Measurements from ENCODE around the gene OTC. TPM values are rescaled to one million over a fixed set of nuclear protein-coding genes. Genes with fewer than 3 reads are reported as not detected.

The OTC gene
- total RNA-seq, 3 donors from 2014 or later (not counting 1 experiment from before 2014, with no cell fraction given) = not detected

DNA sequence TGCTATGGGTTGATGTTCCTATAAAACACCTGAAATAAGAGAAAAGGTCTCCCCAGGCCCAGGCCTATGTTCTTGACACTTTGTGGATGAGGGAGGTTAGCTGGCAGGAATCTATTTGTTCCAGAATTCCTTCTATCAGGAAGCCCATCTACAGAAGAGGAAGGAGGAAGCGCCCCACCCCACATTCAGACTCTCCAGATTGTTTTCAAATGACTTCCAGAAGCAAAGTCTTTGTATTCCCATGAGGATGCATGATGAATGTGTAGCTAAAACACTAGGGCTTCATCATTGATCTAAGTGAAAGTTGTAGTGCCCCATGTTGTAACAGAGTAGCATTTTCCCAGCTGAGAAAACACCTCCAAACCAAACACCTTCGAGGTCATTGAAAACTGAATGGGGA lies 16.4 kb downstream of the OTC start:
- peaks cover 0 to 22% of the 10 kb centered on the region in 2 donors for H3K27me3 Mint-ChIP-seq (ENCODE audit: low read depth in 2 of 2)
- Histone ChIP-seq H3K4me3 (ENCODE audit: low read length) (no peak overlapping the region), H3K4me1 (ENCODE audit: control insufficient read depth, insufficient read depth, low read length) (no peaks in the 10 kb centered on the region), H3K27ac (ENCODE audit: low read length) (no peak overlapping the region), H3K9me3 (ENCODE audit: control insufficient read depth, insufficient read depth, low read length) (no peaks in the 10 kb centered on the region), H3K27me3 (ENCODE audit: control insufficient read depth, insufficient read depth, low read length) (no peaks in the 10 kb centered on the region), H3K36me3 (ENCODE audit: control insufficient read depth, insufficient read depth, low read length) (no peaks in the 10 kb centered on the region)
- no peak overlapping the region for H3K4me3 Mint-ChIP-seq
- TF ChIP-seq, protein P1, sequence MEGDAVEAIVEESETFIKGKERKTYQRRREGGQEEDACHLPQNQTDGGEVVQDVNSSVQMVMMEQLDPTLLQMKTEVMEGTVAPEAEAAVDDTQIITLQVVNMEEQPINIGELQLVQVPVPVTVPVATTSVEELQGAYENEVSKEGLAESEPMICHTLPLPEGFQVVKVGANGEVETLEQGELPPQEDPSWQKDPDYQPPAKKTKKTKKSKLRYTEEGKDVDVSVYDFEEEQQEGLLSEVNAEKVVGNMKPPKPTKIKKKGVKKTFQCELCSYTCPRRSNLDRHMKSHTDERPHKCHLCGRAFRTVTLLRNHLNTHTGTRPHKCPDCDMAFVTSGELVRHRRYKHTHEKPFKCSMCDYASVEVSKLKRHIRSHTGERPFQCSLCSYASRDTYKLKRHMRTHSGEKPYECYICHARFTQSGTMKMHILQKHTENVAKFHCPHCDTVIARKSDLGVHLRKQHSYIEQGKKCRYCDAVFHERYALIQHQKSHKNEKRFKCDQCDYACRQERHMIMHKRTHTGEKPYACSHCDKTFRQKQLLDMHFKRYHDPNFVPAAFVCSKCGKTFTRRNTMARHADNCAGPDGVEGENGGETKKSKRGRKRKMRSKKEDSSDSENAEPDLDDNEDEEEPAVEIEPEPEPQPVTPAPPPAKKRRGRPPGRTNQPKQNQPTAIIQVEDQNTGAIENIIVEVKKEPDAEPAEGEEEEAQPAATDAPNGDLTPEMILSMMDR (IDR thresholded peaks at IDR 0.05) = no peak
- H3K36me3 Mint-ChIP-seq = no peaks in the 10 kb centered on the region
- no peak for ATAC-seq
- no peaks in the 10 kb centered on the region for H3K4me1 Mint-ChIP-seq
- H3K27ac Mint-ChIP-seq = no peak overlapping the region
- H3K9me3 Mint-ChIP-seq = no peaks in the 10 kb centered on the region
- intact Hi-C loops (cut with micrococcal nuclease) = no loop called here
- no peak for DNase-seq
- WGBS (ENCODE audit: insufficient coverage) = no CpG with 5 or more reads among the region's 2 CpGs

DNA sequence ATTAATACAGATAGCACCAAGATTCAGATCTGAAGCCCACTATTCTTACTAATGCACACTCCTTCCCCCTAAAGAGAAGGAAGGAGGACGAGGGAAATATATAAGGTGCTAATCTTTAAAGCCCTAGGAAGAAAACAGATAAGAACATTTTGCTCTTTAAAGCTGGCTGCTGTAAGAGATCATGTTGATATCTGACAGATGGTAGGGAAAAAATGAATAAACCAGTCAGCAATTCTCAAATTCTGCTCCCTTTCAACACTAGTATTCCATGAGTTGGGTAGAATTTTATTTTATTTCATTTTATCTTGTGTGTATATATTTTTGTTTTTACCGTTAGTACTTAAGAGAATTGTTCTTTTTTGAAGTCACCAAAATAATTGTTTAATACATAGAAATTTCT lies 19.2 kb downstream of the OTC start:
- intact Hi-C loops (cut with micrococcal nuclease) = no loop called here
- TF ChIP-seq, protein P1 (IDR thresholded peaks at IDR 0.05) = no peak
- peaks cover 0 to 15% of the 10 kb centered on the region in 2 donors for H3K27me3 Mint-ChIP-seq (ENCODE audit: low read depth in 2 of 2)
- no peaks in the 10 kb centered on the region for H3K9me3 ChIP-seq (ENCODE audit: control insufficient read depth, insufficient read depth, low read length)
- ATAC-seq = no peak
- no peaks in the 10 kb centered on the region for H3K4me1 ChIP-seq (ENCODE audit: control insufficient read depth, insufficient read depth, low read length)
- H3K27me3 ChIP-seq (ENCODE audit: control insufficient read depth, insufficient read depth, low read length) = no peaks in the 10 kb centered on the region
- H3K27ac Mint-ChIP-seq = no peak overlapping the region
- no peaks in the 10 kb centered on the region for H3K36me3 Mint-ChIP-seq
- H3K4me3 ChIP-seq (ENCODE audit: low read length) = no peak overlapping the region
- DNase-seq = no peak
- no peak overlapping the region for H3K4me3 Mint-ChIP-seq
- H3K4me1 Mint-ChIP-seq = no peaks in the 10 kb centered on the region
- H3K36me3 ChIP-seq (ENCODE audit: control insufficient read depth, insufficient read depth, low read length) = no peaks in the 10 kb centered on the region
- no CpG with 5 or more reads among the region's 2 CpGs for WGBS (ENCODE audit: insufficient coverage)
- no peak overlapping the region for H3K27ac ChIP-seq (ENCODE audit: low read length)
- no peaks in the 10 kb centered on the region for H3K9me3 Mint-ChIP-seq

DNA sequence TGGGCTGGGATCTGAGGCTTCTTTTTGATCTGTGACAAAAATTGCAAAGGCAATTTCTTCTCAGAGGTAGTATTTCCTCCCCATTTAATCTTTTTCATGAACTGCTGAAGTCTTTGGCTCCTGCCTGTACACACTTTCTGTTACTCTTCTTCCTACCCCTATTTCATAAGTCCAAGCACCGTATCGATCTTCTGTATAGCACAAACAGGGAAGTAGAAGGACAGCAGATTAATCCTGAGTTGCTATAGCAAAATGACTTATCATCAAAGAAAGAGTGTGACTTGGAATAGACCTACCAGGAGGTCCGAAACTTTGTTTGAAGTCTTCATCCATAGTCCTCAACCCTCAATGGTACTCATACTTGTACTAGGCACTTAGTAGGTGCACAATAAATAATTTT lies 22.0 kb downstream of the OTC start:
- H3K36me3 ChIP-seq (ENCODE audit: control insufficient read depth, insufficient read depth, low read length) = no peaks in the 10 kb centered on the region
- 100% methylated on average over 1 of the region's 3 CpGs for WGBS (ENCODE audit: insufficient coverage)
- no peaks in the 10 kb centered on the region for H3K36me3 Mint-ChIP-seq
- no peak overlapping the region for H3K4me3 Mint-ChIP-seq
- H3K9me3 ChIP-seq (ENCODE audit: control insufficient read depth, insufficient read depth, low read length) = no peaks in the 10 kb centered on the region
- peaks cover 6 to 15% of the 10 kb centered on the region in 2 donors for H3K27me3 Mint-ChIP-seq (ENCODE audit: low read depth in 2 of 2)
- DNase-seq = no peak
- intact Hi-C loops (cut with micrococcal nuclease) = no loop called here
- no peak overlapping the region for H3K4me3 ChIP-seq (ENCODE audit: low read length)
- H3K4me1 Mint-ChIP-seq = no peaks in the 10 kb centered on the region
- TF ChIP-seq, protein P1 (IDR thresholded peaks at IDR 0.05) = no peak
- H3K4me1 ChIP-seq (ENCODE audit: control insufficient read depth, insufficient read depth, low read length) = no peaks in the 10 kb centered on the region
- no peak for ATAC-seq
- no peak overlapping the region for H3K27ac Mint-ChIP-seq
- no peak overlapping the region for H3K27ac ChIP-seq (ENCODE audit: low read length)
- no peaks in the 10 kb centered on the region for H3K27me3 ChIP-seq (ENCODE audit: control insufficient read depth, insufficient read depth, low read length)
- no peaks in the 10 kb centered on the region for H3K9me3 Mint-ChIP-seq

DNA sequence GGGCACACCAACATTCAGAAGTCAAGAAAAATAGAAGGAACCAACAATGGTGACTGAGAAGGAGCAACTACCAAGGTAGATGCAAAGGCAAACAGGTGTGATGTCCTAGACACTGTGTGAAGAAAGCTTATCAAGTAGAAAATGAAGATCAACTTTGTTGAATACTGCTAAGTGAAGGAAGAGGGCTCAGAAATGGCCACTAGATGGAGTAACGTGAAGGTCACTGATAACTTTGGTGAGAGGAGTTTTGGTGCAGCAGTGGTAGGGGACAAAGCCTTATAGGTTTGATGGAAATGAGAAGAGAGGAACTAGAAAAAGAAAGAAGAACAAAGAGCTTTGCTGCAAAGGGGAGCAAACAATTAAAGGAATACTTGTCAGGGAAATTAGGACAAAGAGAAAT lies 23.5 kb downstream of the OTC start:
- DNase-seq (peak in 1 of 2 donors; percentile 2), ATAC-seq (no peak)
- Mint-ChIP-seq H3K9me3 (no peaks in the 10 kb centered on the region), H3K27me3 (ENCODE audit: low read depth in 2 of 2) (peaks cover 5 to 6% of the 10 kb centered on the region in 2 donors), H3K36me3 (no peaks in the 10 kb centered on the region), H3K4me3 (no peak overlapping the region), H3K27ac (no peak overlapping the region), H3K4me1 (no peaks in the 10 kb centered on the region)
- Histone ChIP-seq H3K4me1 (ENCODE audit: control insufficient read depth, insufficient read depth, low read length) (no peaks in the 10 kb centered on the region), H3K9me3 (ENCODE audit: control insufficient read depth, insufficient read depth, low read length) (no peaks in the 10 kb centered on the region), H3K36me3 (ENCODE audit: control insufficient read depth, insufficient read depth, low read length) (no peaks in the 10 kb centered on the region), H3K27ac (ENCODE audit: low read length) (no peak overlapping the region), H3K27me3 (ENCODE audit: control insufficient read depth, insufficient read depth, low read length) (no peaks in the 10 kb centered on the region), H3K4me3 (ENCODE audit: low read length) (no peak overlapping the region)
- WGBS (ENCODE audit: insufficient coverage) = 15% methylated on average over 1 of the region's 1 CpG
- intact Hi-C loops (cut with micrococcal nuclease) = no loop called here
- TF ChIP-seq, protein P1 (IDR thresholded peaks at IDR 0.05) = no peak

Data from natural killer cell (primary cell).